ENCODE results near the gene SLC39A9.
A peak's percentile ranks its signal among the peaks of the same experiment; 100 is the strongest.

The SLC39A9 gene

GRCh38 chr14:69398053-69398817 lies at the start of gene SLC39A9, which contains the start of gene ERH:
SLC39A9 (plus strand) TSS chr14:69398692; CDS start chr14:69399370, 678 bp downstream.
ERH (minus strand) TSS chr14:69398299; CDS start chr14:69398233, 66 bp downstream.
- TF ChIP-seq, protein P1, sequence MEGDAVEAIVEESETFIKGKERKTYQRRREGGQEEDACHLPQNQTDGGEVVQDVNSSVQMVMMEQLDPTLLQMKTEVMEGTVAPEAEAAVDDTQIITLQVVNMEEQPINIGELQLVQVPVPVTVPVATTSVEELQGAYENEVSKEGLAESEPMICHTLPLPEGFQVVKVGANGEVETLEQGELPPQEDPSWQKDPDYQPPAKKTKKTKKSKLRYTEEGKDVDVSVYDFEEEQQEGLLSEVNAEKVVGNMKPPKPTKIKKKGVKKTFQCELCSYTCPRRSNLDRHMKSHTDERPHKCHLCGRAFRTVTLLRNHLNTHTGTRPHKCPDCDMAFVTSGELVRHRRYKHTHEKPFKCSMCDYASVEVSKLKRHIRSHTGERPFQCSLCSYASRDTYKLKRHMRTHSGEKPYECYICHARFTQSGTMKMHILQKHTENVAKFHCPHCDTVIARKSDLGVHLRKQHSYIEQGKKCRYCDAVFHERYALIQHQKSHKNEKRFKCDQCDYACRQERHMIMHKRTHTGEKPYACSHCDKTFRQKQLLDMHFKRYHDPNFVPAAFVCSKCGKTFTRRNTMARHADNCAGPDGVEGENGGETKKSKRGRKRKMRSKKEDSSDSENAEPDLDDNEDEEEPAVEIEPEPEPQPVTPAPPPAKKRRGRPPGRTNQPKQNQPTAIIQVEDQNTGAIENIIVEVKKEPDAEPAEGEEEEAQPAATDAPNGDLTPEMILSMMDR (IDR thresholded peaks at IDR 0.05; ENCODE audit: low read depth, low read length), result no peak
- peak; percentile 98 to 99 for DNase-seq (ENCODE audit: low read depth in 2 of 2)
- H3K4me3 ChIP-seq (replicated peaks in 1 of 2; ENCODE audit: low read depth in 2 of 2, low read length in 2 of 2), result peak within 1 kb of the TSS; percentile 86 to 98

DNA sequence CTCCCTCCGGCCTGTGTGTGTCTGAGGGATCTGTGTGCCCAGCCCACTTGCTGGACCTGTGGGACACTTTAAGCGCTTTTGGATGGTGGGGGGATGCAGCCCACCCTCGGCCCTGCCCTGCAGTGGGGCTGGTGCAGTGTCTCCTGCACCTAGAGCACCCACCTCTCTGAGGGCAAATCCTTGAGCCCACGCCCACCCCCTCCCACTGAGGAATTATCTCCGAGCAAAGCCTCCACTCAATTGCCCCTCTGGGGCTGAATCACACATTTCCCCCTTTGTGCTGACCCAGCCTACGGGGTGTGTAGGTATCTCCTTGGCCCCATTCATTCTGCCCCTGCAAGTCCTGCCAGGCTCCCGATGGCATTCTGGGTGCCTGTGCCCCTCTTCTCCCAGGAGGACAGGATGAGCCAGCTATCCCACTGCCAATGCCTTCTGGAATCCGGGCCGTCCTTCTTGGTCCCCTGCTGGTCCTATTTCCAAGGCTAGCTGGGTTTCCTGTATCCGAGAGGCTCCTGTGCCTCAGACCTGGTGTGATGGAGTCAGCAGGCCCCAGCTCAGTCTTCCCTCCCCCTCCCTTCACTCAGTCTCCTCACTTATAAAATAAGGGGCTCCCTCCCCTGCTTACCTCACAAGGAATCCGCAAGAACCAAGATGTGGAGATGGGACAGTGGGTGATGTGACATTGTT lies 49.3 kb upstream of the SLC39A9 start:
- H3K4me3 ChIP-seq (replicated peaks in 1 of 2; ENCODE audit: low read depth in 2 of 2, low read length in 2 of 2), result no peak overlapping the region
- TF ChIP-seq, protein P1 (IDR thresholded peaks at IDR 0.05; ENCODE audit: low read depth, low read length), result no peak
- no peak for DNase-seq (ENCODE audit: low read depth in 2 of 2)

DNA sequence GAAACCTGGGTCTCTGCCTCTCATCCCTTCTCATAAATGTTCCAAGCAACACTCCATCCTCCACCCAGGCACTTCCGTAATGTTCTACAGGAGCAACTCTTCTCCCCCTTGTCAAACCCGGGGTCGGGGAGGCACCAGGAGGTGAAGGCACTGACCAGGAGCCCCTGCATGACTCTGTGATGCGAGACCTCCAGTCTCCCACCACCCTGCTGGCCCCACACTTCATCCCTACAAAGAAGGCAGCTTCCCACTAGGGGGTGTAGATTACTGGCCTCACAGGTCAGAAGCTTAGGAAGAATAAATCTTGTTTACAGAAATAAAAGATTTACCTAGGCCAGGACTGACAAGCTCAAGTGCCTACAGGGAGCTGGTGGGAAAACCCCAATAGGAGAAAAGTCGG lies 47.6 kb upstream of the SLC39A9 start:
- H3K4me3 ChIP-seq (replicated peaks in 1 of 2; ENCODE audit: low read depth in 2 of 2, low read length in 2 of 2), result no peak overlapping the region
- TF ChIP-seq, protein P1 (IDR thresholded peaks at IDR 0.05; ENCODE audit: low read depth, low read length), result no peak
- no peak for DNase-seq (ENCODE audit: low read depth in 2 of 2)

DNA sequence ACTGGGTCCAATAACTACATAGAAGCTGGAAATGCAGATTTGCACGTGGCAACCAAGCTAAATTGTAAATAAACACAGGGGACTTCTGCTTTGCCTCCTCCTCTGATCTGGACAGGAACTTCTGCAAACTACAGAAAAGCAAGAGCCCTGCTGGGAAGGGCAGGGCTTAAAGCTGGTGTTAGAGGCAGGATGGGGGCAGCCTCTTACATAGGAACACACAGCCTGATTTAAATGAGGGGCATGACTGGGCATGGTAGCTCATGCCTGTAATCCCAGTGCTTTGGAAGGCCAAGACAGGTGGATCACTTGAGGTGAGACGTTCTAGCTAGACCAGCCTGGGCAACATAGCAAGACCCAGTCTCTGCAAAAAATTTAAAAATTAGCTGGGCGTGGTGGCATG lies 47.1 kb upstream of the SLC39A9 start:
- TF ChIP-seq, protein P1 (IDR thresholded peaks at IDR 0.05; ENCODE audit: low read depth, low read length), result no peak
- no peak overlapping the region for H3K4me3 ChIP-seq (replicated peaks in 1 of 2; ENCODE audit: low read depth in 2 of 2, low read length in 2 of 2)
- no peak for DNase-seq (ENCODE audit: low read depth in 2 of 2)

GRCh38 chr14:69351911-69352310 lies 46.6 kb upstream of the SLC39A9 start:
- H3K4me3 ChIP-seq (replicated peaks in 1 of 2; ENCODE audit: low read depth in 2 of 2, low read length in 2 of 2), result no peak overlapping the region
- TF ChIP-seq, protein P1 (IDR thresholded peaks at IDR 0.05; ENCODE audit: low read depth, low read length), result no peak
- DNase-seq (ENCODE audit: low read depth in 2 of 2), result no peak

DNA sequence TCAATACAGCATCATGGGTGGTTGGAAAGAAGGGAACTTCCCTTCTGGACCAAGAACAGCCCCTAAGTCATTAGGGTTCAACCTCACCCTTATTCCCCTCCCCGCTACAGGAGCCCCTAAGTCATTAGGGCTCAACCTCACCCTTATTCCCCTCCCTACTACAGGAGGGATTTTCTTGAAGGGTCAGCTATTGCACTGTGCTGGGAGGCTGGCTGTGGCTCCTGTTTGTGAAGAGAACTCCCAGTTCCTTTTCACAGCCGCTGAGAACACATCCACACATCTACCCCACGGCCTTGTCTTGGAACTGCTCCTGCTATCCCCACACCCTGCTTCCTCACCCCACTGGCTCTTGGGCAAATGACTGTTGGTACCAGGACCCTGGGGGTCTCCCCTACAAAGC lies 45.3 kb upstream of the SLC39A9 start:
- TF ChIP-seq, protein P1 (IDR thresholded peaks at IDR 0.05; ENCODE audit: low read depth, low read length), result no peak
- DNase-seq (ENCODE audit: low read depth in 2 of 2), result no peak
- H3K4me3 ChIP-seq (replicated peaks in 1 of 2; ENCODE audit: low read depth in 2 of 2, low read length in 2 of 2), result no peak overlapping the region
